Natural killer cell (primary cell): ENCODE data around the gene SPATA31D4. TPM values are rescaled to one million over a fixed set of nuclear protein-coding genes. Genes with fewer than 3 reads are reported as not detected.
"Not testable (repeated sequence)": the region's sequence is repeated elsewhere in the genome, so short reads cannot be mapped to it uniquely, and the experiment has no call there.

Source experiments
- ATAC-seq, 3 donors: fragments of 150-1000 bp in 2 of 3; fragments of 200-7000 bp in 1 of 3; cut with Tn5 transposase; 1 replicate in 1 of 3; 2 replicates in 2 of 3; pipeline ENCODE4 v1.10.0; 2021; ENCODE audit warnings: mild to moderate bottlenecking in 2 of 3, moderate library complexity in 2 of 3
- DNase-seq, 2 donors: peaks; one replicate each; pipeline versions ENCODE4 v3.0.0 to v3.0.0-alpha.2; 2013 to 2021; ENCODE audit warnings: mixed read lengths in 1 of 2
- H3K27ac ChIP-seq: one replicate; pipeline ENCODE4 v1.5.1; 2013; ENCODE audit warnings: mild to moderate bottlenecking, low read length
- H3K27me3 ChIP-seq: one replicate; pipeline ENCODE4 v1.6.1; 2013; ENCODE audit warnings: low read length; ENCODE audit not compliant: control insufficient read depth, insufficient read depth
- H3K36me3 ChIP-seq: one replicate; pipeline ENCODE4 v1.6.1; 2013; ENCODE audit warnings: low read length; ENCODE audit not compliant: control insufficient read depth, insufficient read depth
- H3K4me1 ChIP-seq: one replicate; pipeline ENCODE4 v1.6.1; 2013; ENCODE audit warnings: low read length; ENCODE audit not compliant: control insufficient read depth, insufficient read depth
- H3K4me3 ChIP-seq: one replicate; pipeline ENCODE4 v1.5.1; 2013; ENCODE audit warnings: low read length
- H3K9me3 ChIP-seq: one replicate; pipeline ENCODE4 v1.6.1; 2013; ENCODE audit warnings: low read length; ENCODE audit not compliant: control insufficient read depth, insufficient read depth
- H3K27ac Mint-ChIP-seq, 2 donors: one replicate each; pipeline ENCODE4 v1.8.0; 2022; ENCODE audit warnings: mild to moderate bottlenecking in 2 of 2, mixed read lengths in 2 of 2, moderate library complexity in 1 of 2
- H3K27me3 Mint-ChIP-seq, 2 donors: one replicate each; pipeline ENCODE4 v1.8.0; 2022; ENCODE audit warnings: low read depth in 2 of 2, mixed read lengths in 2 of 2
- H3K36me3 Mint-ChIP-seq: one replicate; pipeline ENCODE4 v1.8.0; 2022; ENCODE audit warnings: mixed read lengths
- H3K4me1 Mint-ChIP-seq, 2 donors: one replicate each; pipeline ENCODE4 v1.8.0; 2022; ENCODE audit warnings: mixed read lengths in 2 of 2
- H3K4me3 Mint-ChIP-seq: one replicate; pipeline ENCODE4 v1.8.0; 2022; ENCODE audit warnings: mild to moderate bottlenecking, moderate library complexity, mixed read lengths
- H3K9me3 Mint-ChIP-seq, 2 donors: one replicate each; pipeline ENCODE4 v1.8.0; 2022; ENCODE audit warnings: mixed read lengths in 2 of 2
- CTCF ChIP-seq: fragments of 200-600 bp; IDR thresholded peaks from one replicate; pipeline ENCODE4 v1.8.0; 2022; ENCODE audit warnings: antibody characterized with exemption
- WGBS: methylation state at CpG from one replicate; pipeline ENCODE4 v1.1.7; 2013; ENCODE audit warnings: missing lambda C conversion rate; ENCODE audit not compliant: insufficient coverage; 5-methylcytosine and 5-hydroxymethylcytosine counted together
- intact Hi-C: fragments of 100-400 bp; cut with micrococcal nuclease; formaldehyde crosslinking; loops from one replicate; pipeline ENCODE4 v1.14.2; 2022
- total RNA-seq, 4 donors: library from RNA; stranded (reverse); fragments of 120-200 nt in 1 of 4; gene quantifications; one replicate each; pipeline versions ENCODE4 v1.2.3 to v1.2.4, GENCODE V29; 2013 to 2022

Gene SPATA31D4
- not detected for total RNA-seq
- not detected for total RNA-seq (2013)

GRCh38 chr9:81928305-81928704 lies at the start of gene SPATA31D4:
Gene SPATA31D4, plus strand, starts transcription at chr9:81928428. Its CDS starts 86 bp downstream, at chr9:81928514.
- H3K9me3 Mint-ChIP-seq, H3K36me3 ChIP-seq, H3K27me3 ChIP-seq, H3K27me3 Mint-ChIP-seq, DNase-seq, intact Hi-C loops, H3K4me3 Mint-ChIP-seq, H3K36me3 Mint-ChIP-seq, ATAC-seq, H3K27ac Mint-ChIP-seq, H3K27ac ChIP-seq, H3K4me3 ChIP-seq, H3K4me1 ChIP-seq, H3K4me1 Mint-ChIP-seq, H3K9me3 ChIP-seq: not testable (repeated sequence)
- WGBS: no CpG with 5 or more reads among the region's 3 CpGs

- intact Hi-C loops: no loop called here
- 100% methylated on average over 2 of the region's 2 CpGs for WGBS
- Histone ChIP-seq H3K9me3 (no peaks in the 10 kb centered on the region), H3K27me3 (no peaks in the 10 kb centered on the region), H3K27ac (no peak overlapping the region), H3K36me3 (no peaks in the 10 kb centered on the region), H3K4me3 (no peak overlapping the region), H3K4me1 (no peaks in the 10 kb centered on the region)
- Mint-ChIP-seq H3K27ac (no peak overlapping the region), H3K9me3 (no peaks in the 10 kb centered on the region), H3K27me3 (no peaks in the 10 kb centered on the region), H3K36me3 (no peaks in the 10 kb centered on the region), H3K4me3 (no peak overlapping the region), H3K4me1 (no peaks in the 10 kb centered on the region)
- ATAC-seq: no peak
- no peak for TF ChIP-seq CTCF
- no peak for DNase-seq
Measured at GRCh38 chr9:81878530-81878929, 49.7 kb upstream of the SPATA31D4 start.

- H3K9me3 Mint-ChIP-seq: no peaks in the 10 kb centered on the region
- 8% methylated on average over 3 of the region's 4 CpGs for WGBS
- no peak overlapping the region for H3K4me3 ChIP-seq
- no peaks in the 10 kb centered on the region for H3K4me1 Mint-ChIP-seq
- no peaks in the 10 kb centered on the region for H3K9me3 ChIP-seq
- H3K27ac Mint-ChIP-seq: no peak overlapping the region
- H3K36me3 ChIP-seq: no peaks in the 10 kb centered on the region
- intact Hi-C loops: no loop called here
- no peaks in the 10 kb centered on the region for H3K27me3 Mint-ChIP-seq
- no peaks in the 10 kb centered on the region for H3K27me3 ChIP-seq
- no peak overlapping the region for H3K4me3 Mint-ChIP-seq
- ATAC-seq: no peak
- TF ChIP-seq CTCF: no peak
- H3K4me1 ChIP-seq: no peaks in the 10 kb centered on the region
- DNase-seq: no peak
- no peak overlapping the region for H3K27ac ChIP-seq
- no peaks in the 10 kb centered on the region for H3K36me3 Mint-ChIP-seq
Measured at GRCh38 chr9:81879501-81879916, 48.7 kb upstream of the SPATA31D4 start.

DNA sequence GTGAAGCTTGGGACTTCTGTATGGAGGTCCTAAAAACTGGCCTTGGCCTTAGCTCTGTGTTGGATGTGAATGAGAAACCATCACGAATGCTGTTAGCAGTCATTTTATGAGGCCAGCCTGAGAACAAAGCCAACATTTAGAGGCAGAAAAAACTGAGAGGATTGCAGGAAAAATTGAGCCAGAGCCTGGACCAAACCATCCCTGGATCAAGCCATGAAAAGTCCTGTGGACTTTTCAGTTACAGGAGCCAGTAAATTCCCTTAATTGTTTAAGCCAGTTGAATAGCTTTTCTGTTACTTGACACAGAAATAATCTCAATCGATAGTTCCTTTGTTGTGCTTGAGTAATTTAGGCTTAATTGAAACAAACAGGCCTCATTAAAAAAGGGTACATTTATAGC lies 42.6 kb upstream of the SPATA31D4 start:
- no peak overlapping the region for H3K4me3 ChIP-seq
- intact Hi-C loops: no loop called here
- no peak for TF ChIP-seq CTCF
- no peak for DNase-seq
- no peak overlapping the region for H3K27ac ChIP-seq
- Mint-ChIP-seq H3K9me3 (no peaks in the 10 kb centered on the region), H3K4me3 (no peak overlapping the region), H3K36me3 (no peaks in the 10 kb centered on the region), H3K4me1 (no peaks in the 10 kb centered on the region), H3K27me3 (no peaks in the 10 kb centered on the region), H3K27ac (no peak overlapping the region)
- no peaks in the 10 kb centered on the region for H3K36me3 ChIP-seq
- no peaks in the 10 kb centered on the region for H3K9me3 ChIP-seq
- H3K27me3 ChIP-seq: no peaks in the 10 kb centered on the region
- 86% methylated on average over 1 of the region's 2 CpGs for WGBS
- ATAC-seq: no peak
- no peaks in the 10 kb centered on the region for H3K4me1 ChIP-seq
